HepG2 (cell line): Measurements from ENCODE around the gene ZNF747. TPM values are rescaled to one million over a fixed set of nuclear protein-coding genes. Genes with fewer than 3 reads are reported as not detected.

Experiments
- CCDC6 ChIP-seq: sonication (generic); formaldehyde crosslinking; IDR thresholded peaks from 2 replicates; pipeline ENCODE4 v1.8.1; 2022; ENCODE audit warnings: mild to moderate bottlenecking, missing genetic modification reagents, moderate library complexity
- CHD2 ChIP-seq: IDR thresholded peaks from 2 replicates; pipeline ENCODE4 v1.6.1; 2011; ENCODE audit warnings: low read depth, low read length, improper control_type of control experiment
- CSRNP2 ChIP-seq: sonication (generic); formaldehyde crosslinking; conservative IDR thresholded peaks from 2 replicates; pipeline ENCODE4 v1.8.0; 2022; ENCODE audit warnings: low read depth, missing genetic modification reagents
- GTF2F1 ChIP-seq: fragments of 150-350 bp; IDR thresholded peaks from 2 replicates; pipeline ENCODE4 v1.6.1; 2014; ENCODE audit warnings: low read length
- HDAC1 ChIP-seq: sonication (generic); formaldehyde crosslinking; IDR thresholded peaks from 2 replicates; pipeline ENCODE4 v1.5.1; 2020; ENCODE audit warnings: mild to moderate bottlenecking, missing genetic modification reagents
- KIAA2018 ChIP-seq: sonication (generic); formaldehyde crosslinking; IDR thresholded peaks from 2 replicates; pipeline ENCODE4 v1.5.0; 2020; ENCODE audit warnings: mild to moderate bottlenecking, missing genetic modification reagents, borderline replicate concordance
- NCOR1 ChIP-seq: fragments of 200-600 bp; sonication (generic); IDR thresholded peaks from 2 replicates; pipeline ENCODE4 v1.7.0; 2017; ENCODE audit warnings: antibody characterized with exemption, low read length, borderline replicate concordance
- NONO ChIP-seq, 2 experiments: fragments of 450-650 bp in 1 of 2; sonication (generic) in 1 of 2; formaldehyde crosslinking in 1 of 2; IDR thresholded peaks in 1 of 2; conservative IDR thresholded peaks in 1 of 2; 2 replicates each; pipeline versions ENCODE4 v1.6.1 to v1.8.0; 2017 to 2022; ENCODE audit warnings: mild to moderate bottlenecking in 1 of 2, missing genetic modification reagents in 1 of 2, moderate library complexity in 1 of 2
- RARA ChIP-seq: IDR thresholded peaks from 2 replicates; pipeline ENCODE4 v1.6.1; 2016; ENCODE audit warnings: missing genetic modification reagents, missing compliant biosample characterization
- RORA ChIP-seq: sonication (generic); formaldehyde crosslinking; IDR thresholded peaks from 2 replicates; pipeline ENCODE4 v1.5.0; 2020; ENCODE audit warnings: mild to moderate bottlenecking, missing genetic modification reagents, moderate library complexity
- SRSF4 ChIP-seq: fragments of 200-400 bp; formaldehyde crosslinking; IDR thresholded peaks from one replicate; pipeline ENCODE4 v1.6.1; 2018; ENCODE audit warnings: mild to moderate bottlenecking, low read depth, low read length, moderate library complexity; ENCODE audit not compliant: poor library complexity, severe bottlenecking
- STAT5B ChIP-seq: sonication (generic); formaldehyde crosslinking; IDR thresholded peaks from 2 replicates; pipeline ENCODE4 v1.4.0; 2020; ENCODE audit warnings: missing genetic modification reagents
- U2AF1 ChIP-seq: fragments of 200-400 bp; formaldehyde crosslinking; optimal IDR thresholded peaks from 2 replicates; pipeline ENCODE3; 2017; ENCODE audit warnings: mild to moderate bottlenecking, low read depth, low read length
- ZC3H13 ChIP-seq: sonication (generic); formaldehyde crosslinking; IDR thresholded peaks from 2 replicates; pipeline ENCODE4 v1.8.1; 2023; ENCODE audit warnings: mild to moderate bottlenecking, missing genetic modification reagents, moderate library complexity
- ZNF44 ChIP-seq: sonication (generic); formaldehyde crosslinking; IDR thresholded peaks from 2 replicates; pipeline ENCODE4 v1.5.1; 2020; ENCODE audit warnings: mild to moderate bottlenecking, missing genetic modification reagents
- ZNF710 ChIP-seq: sonication (generic); formaldehyde crosslinking; IDR thresholded peaks from 2 replicates; pipeline ENCODE4 v1.5.0; 2020; ENCODE audit warnings: mild to moderate bottlenecking, missing genetic modification reagents, borderline replicate concordance
- ZNF713 ChIP-seq: sonication (generic); formaldehyde crosslinking; IDR thresholded peaks from 2 replicates; pipeline ENCODE4 v1.4.0; 2020; ENCODE audit warnings: mild to moderate bottlenecking, missing genetic modification reagents
- ZNF776 ChIP-seq: sonication (generic); formaldehyde crosslinking; IDR thresholded peaks from 2 replicates; pipeline ENCODE4 v1.4.0; 2020; ENCODE audit warnings: mild to moderate bottlenecking, missing genetic modification reagents
- polyA plus RNA-seq, 8 experiments: library from polyadenylated mRNA; depleted of rRNA in 3 of 8; stranded (reverse) in 7 of 8; unstranded in 1 of 8; fragments of >200 nt; fragmentation: Illumina TruSeq in 4 of 8; extraction: Trizol in 4 of 8; gene quantifications; 2 replicates each; pipeline versions ENCODE4 v1.2.1 to v1.2.3, GENCODE V29; 2011 to 2016; ENCODE audit warnings: low read depth in 4 of 8, missing spikeins in 1 of 8, mixed read lengths in 1 of 8; ENCODE audit not compliant: insufficient read depth in 1 of 8
- total RNA-seq, 5 experiments: library from RNA; depleted of rRNA; stranded (reverse); fragments of >200 nt; fragmentation: Illumina TruSeq; extraction: Trizol; gene quantifications; 2 replicates each; pipeline ENCODE4 v1.2.3, GENCODE V29; 2016; ENCODE audit warnings: low read depth in 1 of 5

Gene ZNF747
- total and polyA plus RNA-seq, 2 of the 13 experiments (the other 11 are each of a cell fraction or from before 2014, with no cell fraction given): 7.2 to 10.2 TPM

- TF ChIP-seq CCDC6 (CRISPR knock-in tag) (no peak), HDAC1 (CRISPR knock-in tag) (no peak), ZC3H13 (CRISPR knock-in tag) (peak; percentile 12; the same call in 1 of the 2 replicates), RARA (no peak), RORA (CRISPR knock-in tag) (no peak), SRSF4 (peak; percentile 59), ZNF710 (CRISPR knock-in tag) (no peak), CHD2 (no peak), CSRNP2 (CRISPR knock-in tag) (no peak), NCOR1 (no peak), ZNF776 (peak; percentile 3; the same call in 1 of the 2 replicates), U2AF1 (no peak), ZNF713 (CRISPR knock-in tag) (no peak), GTF2F1 (no peak), ZNF44 (CRISPR knock-in tag) (no peak), STAT5B (no peak), KIAA2018 (CRISPR knock-in tag) (no peak), NONO (IDR thresholded peaks at IDR 0.05) (no peak), NONO (CRISPR knock-in tag; conservative IDR thresholded peaks at IDR 0.05) (no peak)
Observed at GRCh38 chr16:30555315-30556124, 20.9 kb upstream of the ZNF747 start (continued).
